Measurements from ENCODE around the gene SERTAD3. TPM values are rescaled to one million over a fixed set of nuclear protein-coding genes. Genes with fewer than 3 reads are reported as not detected.

The SERTAD3 gene
- total RNA-seq, 1 donor from 2014 or later, result 25.8 TPM

DNA sequence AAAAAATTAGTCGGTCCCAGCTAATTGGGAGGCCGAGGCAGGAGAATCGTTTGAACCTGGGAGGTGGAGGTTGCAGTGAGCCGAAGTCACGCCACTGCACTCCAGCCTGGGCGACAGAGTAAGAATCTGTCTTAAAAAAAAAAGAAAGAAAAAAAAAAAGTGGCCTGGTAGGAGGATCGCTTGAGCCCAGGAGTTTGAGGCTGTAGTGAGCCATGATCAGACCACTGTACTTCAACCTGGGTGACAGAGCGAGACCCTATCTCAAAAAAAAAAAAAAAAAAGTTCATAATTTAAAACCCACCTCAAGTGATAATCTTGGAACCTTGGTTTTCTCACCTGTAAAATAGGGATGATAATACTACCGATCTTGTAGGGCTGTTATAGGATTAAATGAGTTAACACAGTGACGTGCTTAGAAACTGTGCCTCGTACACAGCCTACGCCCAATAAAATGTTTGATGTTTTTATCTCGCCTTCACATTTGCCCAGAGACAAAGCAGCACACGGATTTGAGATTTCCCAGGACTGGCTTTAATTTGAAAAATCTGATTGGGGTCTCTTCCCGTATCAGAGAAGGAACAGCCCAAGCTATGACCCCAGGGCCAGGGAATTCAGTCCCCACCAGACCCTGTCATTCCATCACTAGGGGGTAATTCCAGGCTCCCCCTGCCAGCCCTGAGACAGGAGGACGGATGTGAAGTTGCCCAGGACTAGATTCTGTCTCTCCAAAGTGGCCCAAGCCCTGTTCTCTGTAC, 22.0 kb downstream of the SERTAD3 start:
- no peak for DNase-seq (ENCODE audit: low read depth, low spot score)
- peak overlapping the region; percentile 36 for H3K4me3 Mint-ChIP-seq
- no peaks in the 10 kb centered on the region for H3K27me3 Mint-ChIP-seq (ENCODE audit: low read depth)
- no peaks in the 10 kb centered on the region for H3K9me3 Mint-ChIP-seq
- peaks cover 37% of the 10 kb centered on the region for H3K4me1 Mint-ChIP-seq
- H3K27ac Mint-ChIP-seq (ENCODE audit: unreplicated experiment), result no peak overlapping the region
- TF ChIP-seq, protein P1, sequence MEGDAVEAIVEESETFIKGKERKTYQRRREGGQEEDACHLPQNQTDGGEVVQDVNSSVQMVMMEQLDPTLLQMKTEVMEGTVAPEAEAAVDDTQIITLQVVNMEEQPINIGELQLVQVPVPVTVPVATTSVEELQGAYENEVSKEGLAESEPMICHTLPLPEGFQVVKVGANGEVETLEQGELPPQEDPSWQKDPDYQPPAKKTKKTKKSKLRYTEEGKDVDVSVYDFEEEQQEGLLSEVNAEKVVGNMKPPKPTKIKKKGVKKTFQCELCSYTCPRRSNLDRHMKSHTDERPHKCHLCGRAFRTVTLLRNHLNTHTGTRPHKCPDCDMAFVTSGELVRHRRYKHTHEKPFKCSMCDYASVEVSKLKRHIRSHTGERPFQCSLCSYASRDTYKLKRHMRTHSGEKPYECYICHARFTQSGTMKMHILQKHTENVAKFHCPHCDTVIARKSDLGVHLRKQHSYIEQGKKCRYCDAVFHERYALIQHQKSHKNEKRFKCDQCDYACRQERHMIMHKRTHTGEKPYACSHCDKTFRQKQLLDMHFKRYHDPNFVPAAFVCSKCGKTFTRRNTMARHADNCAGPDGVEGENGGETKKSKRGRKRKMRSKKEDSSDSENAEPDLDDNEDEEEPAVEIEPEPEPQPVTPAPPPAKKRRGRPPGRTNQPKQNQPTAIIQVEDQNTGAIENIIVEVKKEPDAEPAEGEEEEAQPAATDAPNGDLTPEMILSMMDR (conservative IDR thresholded peaks at IDR 0.05), result no peak
- no peaks in the 10 kb centered on the region for H3K36me3 Mint-ChIP-seq (ENCODE audit: low read depth)

DNA sequence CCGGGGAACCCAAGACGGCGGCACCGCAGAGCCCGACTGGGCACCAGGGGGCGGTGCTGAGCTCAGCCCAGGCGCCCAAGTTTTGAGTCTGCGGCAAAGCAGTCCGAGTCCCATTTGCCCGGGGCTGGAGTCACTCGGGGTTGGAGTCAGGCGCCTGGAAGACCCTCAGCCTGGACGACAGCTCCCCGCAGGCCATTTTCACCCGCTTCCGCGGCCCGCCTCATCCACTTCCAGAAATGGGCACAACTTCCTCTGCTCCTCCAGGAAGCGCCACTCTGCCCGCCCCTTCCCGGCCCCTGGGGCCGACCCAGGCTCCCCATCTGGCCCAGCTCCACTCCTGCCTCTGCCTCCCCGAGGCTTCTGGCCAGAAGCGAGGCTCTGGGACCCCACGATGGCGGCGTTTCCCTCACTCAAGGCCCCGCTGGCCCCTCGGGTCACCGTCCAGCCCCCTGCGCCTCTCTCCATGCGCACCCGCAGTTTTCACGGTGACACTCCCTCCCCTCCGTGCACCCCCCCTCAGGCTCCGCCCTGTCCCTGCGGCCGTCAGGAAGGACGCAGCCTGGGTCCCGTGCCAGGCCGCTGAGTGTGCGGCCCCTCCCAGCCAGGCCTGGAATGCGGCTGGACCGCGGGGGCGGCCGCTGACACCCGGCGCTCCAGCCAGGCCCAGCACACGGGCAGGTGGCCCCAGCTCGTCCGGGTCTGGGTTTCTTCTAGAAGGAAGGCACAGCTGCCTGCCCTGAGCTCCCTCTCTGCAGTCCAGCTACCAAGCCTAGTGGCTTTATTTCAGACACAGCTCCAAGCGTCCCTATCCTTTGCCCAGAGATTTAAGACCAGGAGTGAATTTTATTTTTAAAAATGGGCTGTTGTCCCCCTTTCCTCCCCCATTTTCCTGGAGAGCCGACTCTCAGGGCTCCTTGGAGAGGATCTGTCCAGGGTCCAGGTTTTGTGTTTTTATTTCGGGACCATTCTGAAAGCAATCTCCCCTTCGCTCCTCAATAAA, 23.1 kb downstream of the SERTAD3 start:
- no peaks in the 10 kb centered on the region for H3K27me3 Mint-ChIP-seq (ENCODE audit: low read depth)
- H3K9me3 Mint-ChIP-seq, result no peaks in the 10 kb centered on the region
- H3K4me1 Mint-ChIP-seq, result peaks cover 37% of the 10 kb centered on the region
- H3K27ac Mint-ChIP-seq (ENCODE audit: unreplicated experiment), result peak overlapping the region; percentile 35
- H3K36me3 Mint-ChIP-seq (ENCODE audit: low read depth), result no peaks in the 10 kb centered on the region
- peak; percentile 90 for DNase-seq (ENCODE audit: low read depth, low spot score)
- TF ChIP-seq, protein P1 (conservative IDR thresholded peaks at IDR 0.05), result peak; percentile 97
- H3K4me3 Mint-ChIP-seq, result peak overlapping the region; percentile 84

DNA sequence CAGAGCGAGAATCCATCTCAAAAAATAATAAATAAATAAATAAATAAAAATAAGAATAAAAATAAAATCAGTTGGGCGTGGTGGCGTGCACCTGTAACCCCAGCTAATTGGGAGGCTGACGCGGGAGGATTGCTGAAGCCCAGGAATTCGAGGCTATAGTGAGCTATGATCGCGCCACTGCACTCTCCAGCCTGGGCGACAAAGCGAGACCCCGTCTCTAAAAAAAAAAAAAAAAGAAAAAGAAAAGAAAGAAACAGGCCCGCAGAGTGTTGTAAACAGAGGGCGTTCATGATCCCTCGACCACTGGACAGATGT, 23.7 kb downstream of the SERTAD3 start:
- peaks cover 32% of the 10 kb centered on the region for H3K4me1 Mint-ChIP-seq
- H3K27ac Mint-ChIP-seq (ENCODE audit: unreplicated experiment), result peak overlapping the region; percentile 35
- DNase-seq (ENCODE audit: low read depth, low spot score), result no peak
- H3K9me3 Mint-ChIP-seq, result no peaks in the 10 kb centered on the region
- TF ChIP-seq, protein P1 (conservative IDR thresholded peaks at IDR 0.05), result no peak
- peak overlapping the region; percentile 81 for H3K4me3 Mint-ChIP-seq
- no peaks in the 10 kb centered on the region for H3K27me3 Mint-ChIP-seq (ENCODE audit: low read depth)
- H3K36me3 Mint-ChIP-seq (ENCODE audit: low read depth), result no peaks in the 10 kb centered on the region

DNA sequence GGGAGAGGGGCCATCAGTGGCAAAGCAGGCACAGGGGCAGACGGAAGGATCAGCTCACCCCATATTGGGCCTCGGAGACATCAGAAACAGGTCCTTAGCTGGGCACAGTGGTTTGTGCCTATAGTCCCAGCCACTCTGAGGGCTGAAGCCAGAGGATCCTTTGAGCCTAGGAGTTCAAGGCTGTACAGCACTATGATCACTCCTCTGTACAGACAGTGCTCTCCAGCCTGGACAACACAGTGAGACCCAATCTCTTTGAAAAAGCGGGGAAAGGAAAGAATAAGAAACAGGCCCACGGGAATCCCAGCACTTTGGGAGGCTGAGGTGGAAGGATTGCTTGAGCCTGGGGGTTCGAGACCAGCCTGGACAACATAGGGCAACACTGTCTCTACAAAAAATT, 24.4 kb downstream of the SERTAD3 start:
- Mint-ChIP-seq H3K36me3 (ENCODE audit: low read depth) (no peaks in the 10 kb centered on the region), H3K27ac (ENCODE audit: unreplicated experiment) (no peak overlapping the region), H3K4me3 (peak overlapping the region; percentile 73), H3K9me3 (no peaks in the 10 kb centered on the region), H3K4me1 (peaks cover 29% of the 10 kb centered on the region), H3K27me3 (ENCODE audit: low read depth) (no peaks in the 10 kb centered on the region)
- TF ChIP-seq, protein P1 (conservative IDR thresholded peaks at IDR 0.05), result no peak
- no peak for DNase-seq (ENCODE audit: low read depth, low spot score)

DNA sequence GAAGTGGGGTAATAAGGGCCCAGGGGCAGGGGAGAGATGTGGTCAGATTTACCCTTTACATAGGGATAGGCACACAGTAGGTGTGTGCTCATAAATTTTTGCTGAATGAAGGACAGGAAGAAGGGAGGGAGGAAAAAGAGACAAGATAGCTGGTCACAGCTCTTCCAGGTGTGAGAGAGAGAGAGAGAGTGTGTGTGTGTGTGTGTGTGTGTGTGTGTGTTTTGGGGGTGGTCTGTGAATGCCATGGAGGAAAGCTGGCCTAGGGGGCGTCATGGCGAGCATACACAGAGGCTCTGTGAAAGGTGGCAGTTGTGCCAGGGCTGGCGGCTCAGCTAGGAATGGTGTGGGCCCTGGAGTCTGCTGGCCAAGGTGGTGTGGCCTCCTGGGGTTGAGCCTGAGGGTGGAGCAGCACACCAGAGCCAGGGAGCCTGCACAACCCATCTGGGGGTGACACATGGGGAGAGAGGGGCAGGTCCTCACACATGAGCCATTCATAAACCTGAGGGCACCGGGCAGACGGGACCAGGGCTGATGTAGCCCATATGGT, 25.0 kb downstream of the SERTAD3 start:
- H3K27ac Mint-ChIP-seq (ENCODE audit: unreplicated experiment), result no peak overlapping the region
- no peaks in the 10 kb centered on the region for H3K9me3 Mint-ChIP-seq
- no peaks in the 10 kb centered on the region for H3K36me3 Mint-ChIP-seq (ENCODE audit: low read depth)
- H3K4me1 Mint-ChIP-seq, result peaks cover 23% of the 10 kb centered on the region
- TF ChIP-seq, protein P1 (conservative IDR thresholded peaks at IDR 0.05), result no peak
- no peaks in the 10 kb centered on the region for H3K27me3 Mint-ChIP-seq (ENCODE audit: low read depth)
- H3K4me3 Mint-ChIP-seq, result peak overlapping the region; percentile 73
- no peak for DNase-seq (ENCODE audit: low read depth, low spot score)

All from neural crest cell (in vitro differentiated cells).